K562 (cell line): Measurements from ENCODE around the gene PCDHA3. TPM values are rescaled to one million over a fixed set of nuclear protein-coding genes. Genes with fewer than 3 reads are reported as not detected.
A peak's percentile ranks its signal among the peaks of the same experiment; 100 is the strongest.

Experiments used
- ATAC-seq: fragments of 200-7000 bp; cut with Tn5 transposase; 3 replicates; pipeline ENCODE4 v1.9.1; 2020; ENCODE audit warnings: moderate library complexity
- BruUV-seq: library from RNA; stranded (reverse); fragments of 400-500 nt; replicated peaks from 2 replicates; lab custom pipeline; 2021; lab: Mats Ljungman, UMichigan
- CTCF ChIA-PET: fragments of 300-600 bp; formaldehyde crosslinking; extraction: SDS; loops from one replicate; lab custom pipeline; 2021; ENCODE audit warnings: low intra/inter-chr PET ratio; lab: Yijun Ruan, JAX
- POLR2A ChIA-PET: fragments of 300-600, 350-650 bp; sonication (Branson Sonifier 250); formaldehyde crosslinking; extraction: SDS; loops from one replicate; lab custom pipeline; 2021; ENCODE audit warnings: antibody characterized with exemption, inconsistent platforms; lab: Yijun Ruan, JAX
- DNase-seq, 4 experiments: peaks; one replicate each; pipeline versions ENCODE4 v3.0.0 to v3.0.0-alpha.2; 2011 to 2018; ENCODE audit warnings: low spot score in 3 of 4, mixed read lengths in 3 of 4; ENCODE audit errors: extremely low read depth in 1 of 4
- FAIRE-seq: peaks from 2 replicates; lab custom pipeline; 2011; peaks lifted over from hg19 to GRCh38; lab: Jason Lieb, UNC
- H2AFZ ChIP-seq: 2 replicates; pipeline ENCODE4 v1.6.0; 2011; ENCODE audit warnings: low read depth, low read length, control low read depth, inconsistent platforms
- H3K27ac ChIP-seq: fragments of 200-600 bp; 3 replicates; pipeline ENCODE4 v1.8.0; 2011; ENCODE audit warnings: low read depth, mild to moderate bottlenecking, control low read depth, inconsistent platforms, low read length, moderate library complexity, mixed read lengths; ENCODE audit errors: extremely low read depth
- H3K27me3 ChIP-seq, 2 experiments: fragments of 300-600 bp in 1 of 2; 2 replicates in 1 of 2; 3 replicates in 1 of 2; pipeline versions ENCODE4 v1.6.0 to v1.8.0; 2011; ENCODE audit warnings: inconsistent platforms in 2 of 2, low read length in 2 of 2, mild to moderate bottlenecking in 1 of 2, mixed read lengths in 1 of 2, moderate library complexity in 1 of 2; ENCODE audit not compliant: control insufficient read depth in 2 of 2, insufficient read depth in 2 of 2
- H3K36me3 ChIP-seq: fragments of 300-600 bp; 3 replicates; pipeline ENCODE4 v1.8.0; 2011; ENCODE audit warnings: mild to moderate bottlenecking, low read length, inconsistent platforms; ENCODE audit not compliant: control insufficient read depth, insufficient read depth
- H3K4me1 ChIP-seq, 2 experiments: fragments of 200-600 bp in 1 of 2; replicated peaks in 1 of 2; 2 replicates in 1 of 2; 3 replicates in 1 of 2; pipeline versions ENCODE4 v1.5.1 to v1.8.0; 2011; ENCODE audit warnings: inconsistent platforms in 2 of 2, low read length in 2 of 2, mild to moderate bottlenecking in 1 of 2, mixed read lengths in 1 of 2, moderate library complexity in 1 of 2; ENCODE audit not compliant: control insufficient read depth in 2 of 2, insufficient read depth in 2 of 2
- H3K4me2 ChIP-seq: 2 replicates; pipeline ENCODE4 v1.6.1; 2011; ENCODE audit warnings: low read length, control low read depth, inconsistent platforms, mixed read lengths; ENCODE audit not compliant: insufficient read depth
- H3K4me3 ChIP-seq: fragments of 200-600 bp; sonication (generic), shearing (Covaris generic); 2 replicates; pipeline ENCODE4 v1.5.1; 2016; ENCODE audit warnings: control low read depth, inconsistent platforms
- H3K79me2 ChIP-seq: fragments of 200-600 bp; 3 replicates; pipeline ENCODE4 v1.8.0; 2011; ENCODE audit warnings: low read length, inconsistent platforms; ENCODE audit not compliant: control insufficient read depth, insufficient read depth
- H3K9ac ChIP-seq, 2 experiments: 2 replicates each; pipeline versions ENCODE4 v1.6.0 to v1.6.1; 2011; ENCODE audit warnings: low read depth in 2 of 2, low read length in 2 of 2, control low read depth in 1 of 2, inconsistent platforms in 1 of 2, mild to moderate bottlenecking in 1 of 2, mixed read lengths in 1 of 2; ENCODE audit not compliant: insufficient read depth in 1 of 2
- H3K9me1 ChIP-seq: one replicate; pipeline ENCODE4 v1.6.0; 2011; ENCODE audit warnings: inconsistent platforms, mild to moderate bottlenecking, low read length, moderate library complexity; ENCODE audit not compliant: control insufficient read depth, insufficient read depth
- H3K9me3 ChIP-seq: replicated peaks from 2 replicates; pipeline ENCODE4 v1.5.1; 2011; ENCODE audit warnings: low read depth, low read length, inconsistent platforms; ENCODE audit not compliant: control insufficient read depth, insufficient read depth
- H4K20me1 ChIP-seq: replicated peaks from 2 replicates; pipeline ENCODE4 v1.6.1; 2011; ENCODE audit warnings: low read length, inconsistent platforms, mixed read lengths; ENCODE audit not compliant: control insufficient read depth, insufficient read depth
- SUPT5H ChIP-seq: fragments of 450-650 bp; IDR thresholded peaks from 2 replicates; pipeline ENCODE4 v1.6.1; 2016
- WGBS: fragments of 100-300 bp; shearing (Covaris generic); methylation state at CpG from one replicate; pipeline ENCODE4 v1.1.6; 2016; ENCODE audit warnings: low coverage, mixed read lengths; ENCODE audit not compliant: insufficient coverage; ENCODE audit errors: missing lambda C conversion rate; 5-methylcytosine and 5-hydroxymethylcytosine counted together
- in situ Hi-C: fragments of 300-500 bp; cut with MboI; formaldehyde crosslinking; loops from 4 replicates; pipeline ENCODE4 v1.15.0; 2018; ENCODE audit warnings: inconsistent platforms, mixed read lengths
- intact Hi-C: fragments of 100-400 bp; cut with micrococcal nuclease; formaldehyde crosslinking; loops from 2 replicates; pipeline ENCODE4 v1.14.2; 2022
- polyA plus RNA-seq, 8 experiments: library from polyadenylated mRNA; depleted of rRNA in 4 of 8; stranded (reverse) in 5 of 8; unstranded in 3 of 8; fragments of >200 nt; fragmentation: Nextera tagmentation in 2 of 8; fragmentation: Illumina TruSeq in 1 of 8; extraction: Ambion mirVana in 2 of 8; extraction: Trizol in 1 of 8; gene quantifications; 2 replicates each; pipeline versions ENCODE4 v1.2.1 to v1.2.3, GENCODE V29; 2011 to 2014; ENCODE audit warnings: inconsistent platforms in 1 of 8, missing spikeins in 1 of 8
- total RNA-seq, 7 experiments: library from RNA; depleted of rRNA in 6 of 7; stranded (reverse); fragments of >200 nt in 6 of 7; fragmentation: Illumina TruSeq in 2 of 7; extraction: Trizol in 2 of 7; gene quantifications; 2 replicates each; pipeline versions ENCODE4 v1.2.1 to v1.2.3, GENCODE V29; 2011 to 2021; ENCODE audit warnings: low replicate concordance in 1 of 7
- TF ChIP-seq, protein P1 (sequence below): sonication (generic); formaldehyde crosslinking; IDR thresholded peaks from 2 replicates; pipeline ENCODE4 v1.8.0; 2022; ENCODE audit warnings: mild to moderate bottlenecking, missing genetic modification reagents
- TF ChIP-seq, protein P2 (sequence below), 3 experiments: IDR thresholded peaks in 2 of 3; conservative IDR thresholded peaks in 1 of 3; 2 replicates each; pipeline ENCODE4 v1.5.1; 2011 to 2012; ENCODE audit warnings: low read length in 3 of 3, mild to moderate bottlenecking in 3 of 3, control low read depth in 2 of 3, improper control_type of control experiment in 1 of 3, inconsistent platforms in 1 of 3, low read depth in 1 of 3, mixed read lengths in 1 of 3, moderate library complexity in 1 of 3; ENCODE audit not compliant: insufficient read depth in 2 of 3

PCDHA3 gene
- total and polyA plus RNA-seq, 9 of the 15 experiments (the other 6 are each of a cell fraction or from before 2014, with no cell fraction given) = not detected

DNA sequence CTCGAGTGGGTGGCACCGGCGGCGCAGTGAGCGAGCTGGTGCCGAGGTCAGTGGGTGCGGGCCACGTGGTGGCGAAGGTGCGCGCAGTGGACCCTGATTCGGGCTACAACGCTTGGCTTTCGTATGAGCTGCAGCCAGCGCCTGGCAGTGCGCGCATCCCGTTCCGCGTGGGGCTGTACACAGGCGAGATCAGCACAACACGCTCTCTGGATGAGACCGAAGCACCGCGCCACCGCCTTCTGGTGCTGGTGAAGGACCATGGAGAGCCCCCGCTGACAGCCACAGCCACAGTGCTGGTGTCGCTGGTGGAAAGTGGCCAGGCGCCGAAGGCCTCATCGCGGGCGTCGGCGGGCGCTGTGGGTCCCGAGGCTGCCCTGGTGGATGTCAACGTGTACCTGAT, 22.6 kb downstream of the PCDHA3 start (continued):
- TF ChIP-seq, protein P1, sequence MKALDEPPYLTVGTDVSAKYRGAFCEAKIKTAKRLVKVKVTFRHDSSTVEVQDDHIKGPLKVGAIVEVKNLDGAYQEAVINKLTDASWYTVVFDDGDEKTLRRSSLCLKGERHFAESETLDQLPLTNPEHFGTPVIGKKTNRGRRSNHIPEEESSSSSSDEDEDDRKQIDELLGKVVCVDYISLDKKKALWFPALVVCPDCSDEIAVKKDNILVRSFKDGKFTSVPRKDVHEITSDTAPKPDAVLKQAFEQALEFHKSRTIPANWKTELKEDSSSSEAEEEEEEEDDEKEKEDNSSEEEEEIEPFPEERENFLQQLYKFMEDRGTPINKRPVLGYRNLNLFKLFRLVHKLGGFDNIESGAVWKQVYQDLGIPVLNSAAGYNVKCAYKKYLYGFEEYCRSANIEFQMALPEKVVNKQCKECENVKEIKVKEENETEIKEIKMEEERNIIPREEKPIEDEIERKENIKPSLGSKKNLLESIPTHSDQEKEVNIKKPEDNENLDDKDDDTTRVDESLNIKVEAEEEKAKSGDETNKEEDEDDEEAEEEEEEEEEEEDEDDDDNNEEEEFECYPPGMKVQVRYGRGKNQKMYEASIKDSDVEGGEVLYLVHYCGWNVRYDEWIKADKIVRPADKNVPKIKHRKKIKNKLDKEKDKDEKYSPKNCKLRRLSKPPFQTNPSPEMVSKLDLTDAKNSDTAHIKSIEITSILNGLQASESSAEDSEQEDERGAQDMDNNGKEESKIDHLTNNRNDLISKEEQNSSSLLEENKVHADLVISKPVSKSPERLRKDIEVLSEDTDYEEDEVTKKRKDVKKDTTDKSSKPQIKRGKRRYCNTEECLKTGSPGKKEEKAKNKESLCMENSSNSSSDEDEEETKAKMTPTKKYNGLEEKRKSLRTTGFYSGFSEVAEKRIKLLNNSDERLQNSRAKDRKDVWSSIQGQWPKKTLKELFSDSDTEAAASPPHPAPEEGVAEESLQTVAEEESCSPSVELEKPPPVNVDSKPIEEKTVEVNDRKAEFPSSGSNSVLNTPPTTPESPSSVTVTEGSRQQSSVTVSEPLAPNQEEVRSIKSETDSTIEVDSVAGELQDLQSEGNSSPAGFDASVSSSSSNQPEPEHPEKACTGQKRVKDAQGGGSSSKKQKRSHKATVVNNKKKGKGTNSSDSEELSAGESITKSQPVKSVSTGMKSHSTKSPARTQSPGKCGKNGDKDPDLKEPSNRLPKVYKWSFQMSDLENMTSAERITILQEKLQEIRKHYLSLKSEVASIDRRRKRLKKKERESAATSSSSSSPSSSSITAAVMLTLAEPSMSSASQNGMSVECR (CRISPR knock-in tag) = no peak

DNA sequence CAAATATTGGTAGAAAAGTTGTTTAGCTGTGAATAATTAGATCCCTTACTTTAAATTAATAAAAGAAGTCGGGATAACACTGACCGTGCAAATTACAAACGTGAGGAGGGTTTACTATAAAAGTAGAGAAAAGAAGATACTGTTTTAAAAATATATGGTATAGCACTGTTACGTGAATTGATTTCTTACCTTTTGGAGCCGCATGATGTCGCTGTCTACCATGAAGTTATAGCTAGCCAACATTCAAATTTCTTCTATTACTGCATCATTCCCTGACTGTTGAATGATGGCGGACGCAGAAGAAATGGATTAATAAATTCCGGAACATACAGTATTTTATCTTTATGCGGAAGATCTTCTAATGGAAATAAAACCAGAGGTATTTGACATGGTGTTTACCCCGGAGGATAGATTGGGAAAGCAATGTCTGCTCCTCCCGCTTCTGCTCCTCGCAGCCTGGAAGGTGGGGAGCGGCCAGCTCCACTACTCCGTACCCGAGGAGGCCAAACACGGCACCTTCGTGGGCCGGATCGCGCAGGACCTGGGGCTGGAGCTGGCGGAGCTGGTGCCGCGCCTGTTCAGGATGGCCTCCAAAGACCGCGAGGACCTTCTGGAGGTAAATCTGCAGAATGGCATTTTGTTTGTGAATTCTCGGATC, 27.0 kb downstream of the PCDHA3 start, which contains the start of gene PCDHA6:
TSS of gene PCDHA6 (plus strand) at position 257 of the 658 bp plus-strand sequence. CDS start at position 389, 132 bp downstream.
- POLR2A ChIA-PET = no interaction called here
- H3K27me3 ChIP-seq = no peaks in the 10 kb centered on the region
- no peaks in the 10 kb centered on the region for H3K9me1 ChIP-seq
- no peak within 1 kb of the TSS for H2AFZ ChIP-seq
- no peaks in the 10 kb centered on the region for H3K79me2 ChIP-seq
- no peaks in the 10 kb centered on the region for H4K20me1 ChIP-seq
- H3K36me3 ChIP-seq = no peaks in the 10 kb centered on the region
- H3K4me3 ChIP-seq = no peak within 1 kb of the TSS
- CTCF ChIA-PET = no interaction called here
- no peaks in the 10 kb centered on the region for H3K9me3 ChIP-seq
- no peak for FAIRE-seq
- H3K9ac ChIP-seq = no peak within 1 kb of the TSS
- intact Hi-C loops = loop anchor here (5.0 kb wide), 1 partner anchor 214 kb away; no protein-coding TSS in a partner anchor
- H3K27ac ChIP-seq = no peak within 1 kb of the TSS
- DNase-seq = peak in 1 of 4 experiments; percentile 11
- in situ Hi-C loops = no loop called here
- H3K4me1 ChIP-seq = peaks cover 0 to 20% of the 10 kb centered on the region in 2 experiments; a peak in 2 of 5 replicates
- 8% methylated on average over 25 of the region's 27 CpGs for WGBS
- H3K4me2 ChIP-seq = no peak within 1 kb of the TSS
- no TSS peak for BruUV-seq
- ATAC-seq = no peak
- TF ChIP-seq, protein P2, sequence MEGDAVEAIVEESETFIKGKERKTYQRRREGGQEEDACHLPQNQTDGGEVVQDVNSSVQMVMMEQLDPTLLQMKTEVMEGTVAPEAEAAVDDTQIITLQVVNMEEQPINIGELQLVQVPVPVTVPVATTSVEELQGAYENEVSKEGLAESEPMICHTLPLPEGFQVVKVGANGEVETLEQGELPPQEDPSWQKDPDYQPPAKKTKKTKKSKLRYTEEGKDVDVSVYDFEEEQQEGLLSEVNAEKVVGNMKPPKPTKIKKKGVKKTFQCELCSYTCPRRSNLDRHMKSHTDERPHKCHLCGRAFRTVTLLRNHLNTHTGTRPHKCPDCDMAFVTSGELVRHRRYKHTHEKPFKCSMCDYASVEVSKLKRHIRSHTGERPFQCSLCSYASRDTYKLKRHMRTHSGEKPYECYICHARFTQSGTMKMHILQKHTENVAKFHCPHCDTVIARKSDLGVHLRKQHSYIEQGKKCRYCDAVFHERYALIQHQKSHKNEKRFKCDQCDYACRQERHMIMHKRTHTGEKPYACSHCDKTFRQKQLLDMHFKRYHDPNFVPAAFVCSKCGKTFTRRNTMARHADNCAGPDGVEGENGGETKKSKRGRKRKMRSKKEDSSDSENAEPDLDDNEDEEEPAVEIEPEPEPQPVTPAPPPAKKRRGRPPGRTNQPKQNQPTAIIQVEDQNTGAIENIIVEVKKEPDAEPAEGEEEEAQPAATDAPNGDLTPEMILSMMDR (IDR thresholded peaks at IDR 0.05 in 2 of 3, conservative IDR thresholded peaks at IDR 0.05 in 1 of 3; ENCODE audit: insufficient read depth in 2 of 3, low read depth in 1 of 3, low read length in 3 of 3) = peak; percentile 13 to 28 (median 19); a peak in 2 of 6 replicates
- TF ChIP-seq SUPT5H = no peak
